ENCODE measurements around the gene ERVH48-1.
"Not testable (repeated sequence)": the region's sequence is repeated elsewhere in the genome, so short reads cannot be mapped to it uniquely, and the experiment has no call there.

The ERVH48-1 gene

GRCh38 chr21:42925114-42925926 lies at the start of gene ERVH48-1:
Gene ERVH48-1, minus strand, starts transcription at chr21:42925630. Its CDS starts 6,624 bp downstream, at chr21:42919006.
- no peak for DNase-seq

- peak; percentile 99 for DNase-seq
Measured at GRCh38 chr21:42973991-42974831, 48.8 kb upstream of the ERVH48-1 start, which contains the start of gene PKNOX1. Gene PKNOX1, plus strand, starts transcription at chr21:42974562. Its CDS starts 29,820 bp downstream, at chr21:43004382.

GRCh38 chr21:42973309-42973990 lies 48.0 kb upstream of the ERVH48-1 start:
- no peak for DNase-seq

GRCh38 chr21:42971897-42972275 lies 46.5 kb upstream of the ERVH48-1 start:
- DNase-seq = no peak

- no peak for DNase-seq
Measured at GRCh38 chr21:42970946-42971653, 45.7 kb upstream of the ERVH48-1 start.

GRCh38 chr21:42969193-42969600 lies 43.8 kb upstream of the ERVH48-1 start:
- DNase-seq = no peak

- not testable (repeated sequence) for DNase-seq
Measured at GRCh38 chr21:42967616-42968015, 42.2 kb upstream of the ERVH48-1 start.

- DNase-seq = no peak
Measured at GRCh38 chr21:42965211-42965560, 39.8 kb upstream of the ERVH48-1 start.

- no peak for DNase-seq
Measured at GRCh38 chr21:42964546-42965210, 39.2 kb upstream of the ERVH48-1 start.

- no peak for DNase-seq
Measured at GRCh38 chr21:42964086-42964485, 38.7 kb upstream of the ERVH48-1 start.

GRCh38 chr21:42962380-42963007 lies 37.1 kb upstream of the ERVH48-1 start:
- DNase-seq = no peak

- DNase-seq = no peak
Measured at GRCh38 chr21:42959728-42960127, 34.3 kb upstream of the ERVH48-1 start.

- not testable (repeated sequence) for DNase-seq
Measured at GRCh38 chr21:42958122-42958521, 32.7 kb upstream of the ERVH48-1 start.

- DNase-seq = no peak
Measured at GRCh38 chr21:42956824-42957630, 31.6 kb upstream of the ERVH48-1 start.

GRCh38 chr21:42951193-42951592 lies 25.8 kb upstream of the ERVH48-1 start:
- DNase-seq = not testable (repeated sequence)

GRCh38 chr21:42949094-42949755 lies 23.8 kb upstream of the ERVH48-1 start:
- not testable (repeated sequence) for DNase-seq

- DNase-seq = no peak
Measured at GRCh38 chr21:42942244-42942643, 16.8 kb upstream of the ERVH48-1 start.

- no peak for DNase-seq
Measured at GRCh38 chr21:42941696-42942085, 16.3 kb upstream of the ERVH48-1 start.

GRCh38 chr21:42939582-42940413 lies 14.4 kb upstream of the ERVH48-1 start:
- DNase-seq = no peak
